Left renal pelvis (tissue), 4 donors: ENCODE data around the gene HOXD4. TPM values are rescaled to one million over a fixed set of nuclear protein-coding genes. Genes with fewer than 3 reads are reported as not detected.

Experiments
- DNase-seq, 4 donors: peaks; one replicate each; pipeline ENCODE4 v3.0.0-alpha.2; 2013; ENCODE audit warnings: low read depth in 4 of 4, low spot score in 3 of 4
- polyA plus RNA-seq, 4 donors: library from polyadenylated mRNA; unstranded; fragments of 120-200 nt; gene quantifications; one replicate each; pipeline ENCODE4 v1.2.1, GENCODE V29; 2013; ENCODE audit not compliant: insufficient read length in 4 of 4

Gene HOXD4
- polyA plus RNA-seq, 4 donors, result 32.9 to 66.2 (median 39.4) TPM

GRCh38 chr2:176124947-176125771, 26.2 kb upstream of the HOXD4 start:
- DNase-seq, result no peak

GRCh38 chr2:176125772-176126054, 25.6 kb upstream of the HOXD4 start:
- DNase-seq, result no peak

GRCh38 chr2:176126929-176127773, 24.2 kb upstream of the HOXD4 start:
- no peak for DNase-seq

GRCh38 chr2:176127774-176128072, 23.6 kb upstream of the HOXD4 start:
- DNase-seq, result no peak

- no peak for DNase-seq
Measured at GRCh38 chr2:176128172-176128981, 23.0 kb upstream of the HOXD4 start.

GRCh38 chr2:176128982-176129796, 22.2 kb upstream of the HOXD4 start, which contains the start of gene HOXD8:
Gene HOXD8, plus strand, starts transcription at chr2:176129705. Its CDS starts 662 bp downstream, at chr2:176130367.
- DNase-seq, result no peak

GRCh38 chr2:176129813-176130146, 21.6 kb upstream of the HOXD4 start:
- DNase-seq, result no peak

GRCh38 chr2:176130147-176130956, 21.0 kb upstream of the HOXD4 start:
- no peak for DNase-seq

- no peak for DNase-seq
Measured at GRCh38 chr2:176130957-176131847, 20.1 kb upstream of the HOXD4 start.

- DNase-seq, result no peak
Measured at GRCh38 chr2:176131848-176132158, 19.5 kb upstream of the HOXD4 start.

- DNase-seq, result no peak
Measured at GRCh38 chr2:176132205-176133171, 18.9 kb upstream of the HOXD4 start.

- no peak for DNase-seq
Measured at GRCh38 chr2:176133389-176133788, 18.0 kb upstream of the HOXD4 start.

GRCh38 chr2:176134035-176134434, 17.3 kb upstream of the HOXD4 start:
- DNase-seq, result no peak

- no peak for DNase-seq
Measured at GRCh38 chr2:176135035-176135440, 16.3 kb upstream of the HOXD4 start.

GRCh38 chr2:176136374-176137251, 14.7 kb upstream of the HOXD4 start:
- DNase-seq, result no peak

- no peak for DNase-seq
Measured at GRCh38 chr2:176137252-176137580, 14.1 kb upstream of the HOXD4 start.

GRCh38 chr2:176137906-176138305, 13.4 kb upstream of the HOXD4 start:
- DNase-seq, result no peak
